ENCODE measurements around the gene CFDP1. TPM values are rescaled to one million over a fixed set of nuclear protein-coding genes. Genes with fewer than 3 reads are reported as not detected.

CFDP1 gene
- total and polyA plus RNA-seq, 11 donors, result 17.7 to 60.6 (median 25.3) TPM

DNA sequence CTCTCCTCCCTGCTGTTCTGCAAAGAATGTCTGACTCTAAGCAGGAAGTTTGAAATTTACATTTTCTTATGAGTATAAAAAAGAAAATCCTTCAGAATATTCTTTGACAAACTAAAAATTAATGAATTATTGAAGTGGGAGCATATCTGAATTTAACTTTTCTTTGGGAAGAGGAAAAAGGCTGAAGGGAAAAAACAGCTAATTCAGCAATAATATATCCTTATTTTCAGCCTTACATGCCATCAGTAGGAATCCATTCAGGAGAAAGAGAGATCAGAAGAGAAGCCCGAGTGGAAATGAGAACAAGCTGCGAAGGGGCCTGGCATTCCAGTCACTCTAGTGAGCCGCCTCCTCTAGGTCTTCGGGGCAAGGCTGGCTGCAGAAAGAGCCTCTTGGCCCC, 140.1 kb downstream of the CFDP1 start:
- WGBS, 4 donors, result 87 to 94% (median 90%) methylated on average over 4 of the region's 4 CpGs
- DNase-seq (no peak), ATAC-seq (no peak)
- H3K27me3 ChIP-seq, result no peaks in the 10 kb centered on the region
- H3K27ac ChIP-seq, result no peak overlapping the region
- no peak overlapping the region for H3K4me3 ChIP-seq
- H3K9me3 ChIP-seq, result no peaks in the 10 kb centered on the region
- TF ChIP-seq, protein P1, sequence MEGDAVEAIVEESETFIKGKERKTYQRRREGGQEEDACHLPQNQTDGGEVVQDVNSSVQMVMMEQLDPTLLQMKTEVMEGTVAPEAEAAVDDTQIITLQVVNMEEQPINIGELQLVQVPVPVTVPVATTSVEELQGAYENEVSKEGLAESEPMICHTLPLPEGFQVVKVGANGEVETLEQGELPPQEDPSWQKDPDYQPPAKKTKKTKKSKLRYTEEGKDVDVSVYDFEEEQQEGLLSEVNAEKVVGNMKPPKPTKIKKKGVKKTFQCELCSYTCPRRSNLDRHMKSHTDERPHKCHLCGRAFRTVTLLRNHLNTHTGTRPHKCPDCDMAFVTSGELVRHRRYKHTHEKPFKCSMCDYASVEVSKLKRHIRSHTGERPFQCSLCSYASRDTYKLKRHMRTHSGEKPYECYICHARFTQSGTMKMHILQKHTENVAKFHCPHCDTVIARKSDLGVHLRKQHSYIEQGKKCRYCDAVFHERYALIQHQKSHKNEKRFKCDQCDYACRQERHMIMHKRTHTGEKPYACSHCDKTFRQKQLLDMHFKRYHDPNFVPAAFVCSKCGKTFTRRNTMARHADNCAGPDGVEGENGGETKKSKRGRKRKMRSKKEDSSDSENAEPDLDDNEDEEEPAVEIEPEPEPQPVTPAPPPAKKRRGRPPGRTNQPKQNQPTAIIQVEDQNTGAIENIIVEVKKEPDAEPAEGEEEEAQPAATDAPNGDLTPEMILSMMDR (IDR thresholded peaks at IDR 0.05), result no peak
- TF ChIP-seq POLR2A (IDR thresholded peaks at IDR 0.05), result no peak
- peaks cover 4 to 42% (median 26%) of the 10 kb centered on the region in 12 donors for H3K4me1 ChIP-seq
- intact Hi-C loops (cut with DNase I), result no loop called here
- H3K36me3 ChIP-seq, result peaks cover 0 to 59% (median 27%) of the 10 kb centered on the region in 9 donors

DNA sequence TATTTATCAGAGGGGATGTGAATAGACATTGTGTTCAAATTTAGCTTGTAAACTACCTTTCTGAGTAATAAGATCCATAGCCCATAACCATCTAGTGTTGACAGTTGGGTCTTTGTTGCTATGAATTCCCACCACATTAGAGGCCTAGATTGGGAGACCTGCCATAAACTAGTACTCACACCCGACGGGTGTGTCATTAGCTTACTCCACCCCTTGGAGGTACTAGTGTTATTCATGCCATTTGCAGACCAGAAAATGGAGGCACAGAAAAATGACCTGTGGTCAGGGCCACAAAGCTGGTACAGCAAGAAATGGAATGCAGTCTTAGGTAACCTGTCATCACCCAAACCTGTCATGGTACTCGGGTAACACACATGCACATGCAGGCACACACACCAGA, 140.6 kb downstream of the CFDP1 start:
- H3K27ac ChIP-seq, result no peak overlapping the region
- WGBS, 4 donors, result 61 to 82% (median 69%) methylated on average over 3 of the region's 3 CpGs
- TF ChIP-seq POLR2A (IDR thresholded peaks at IDR 0.05), result no peak
- TF ChIP-seq, protein P1 (IDR thresholded peaks at IDR 0.05), result no peak
- H3K4me3 ChIP-seq, result no peak overlapping the region
- no peaks in the 10 kb centered on the region for H3K9me3 ChIP-seq
- peaks cover 4 to 46% (median 26%) of the 10 kb centered on the region in 12 donors for H3K4me1 ChIP-seq
- H3K36me3 ChIP-seq, result peaks cover 0 to 54% (median 27%) of the 10 kb centered on the region in 9 donors
- intact Hi-C loops (cut with DNase I), result no loop called here
- no peaks in the 10 kb centered on the region for H3K27me3 ChIP-seq
- ATAC-seq (no peak), DNase-seq (no peak)

DNA sequence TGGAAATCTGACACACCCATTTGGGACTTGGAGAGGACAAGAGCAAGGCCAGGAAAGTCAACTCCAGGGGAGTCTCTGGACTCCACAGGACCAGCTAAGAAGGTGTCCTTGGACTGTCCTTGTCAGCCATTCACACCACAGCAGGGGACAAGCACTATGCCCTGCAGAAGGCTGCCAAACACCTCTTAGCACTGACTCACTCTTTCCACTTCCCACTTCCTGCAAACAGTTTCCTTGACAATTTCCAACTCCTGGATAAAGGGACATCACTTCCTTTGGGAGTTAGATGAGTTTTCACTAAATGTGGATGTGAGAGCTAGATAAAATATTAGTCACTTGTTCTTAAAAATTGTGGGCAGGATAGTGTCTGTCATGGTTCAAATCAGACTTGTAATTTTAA, 144.1 kb downstream of the CFDP1 start:
- TF ChIP-seq, protein P1 (IDR thresholded peaks at IDR 0.05), result no peak
- TF ChIP-seq POLR2A (IDR thresholded peaks at IDR 0.05), result no peak
- Histone ChIP-seq H3K4me1 (peaks cover 0 to 29% (median 19%) of the 10 kb centered on the region in 12 donors), H3K4me3 (no peak overlapping the region), H3K36me3 (peaks cover 0 to 41% (median 27%) of the 10 kb centered on the region in 9 donors), H3K27me3 (no peaks in the 10 kb centered on the region), H3K9me3 (no peaks in the 10 kb centered on the region), H3K27ac (peak overlapping the region in 10 of 12 donors; percentile 30 to 77 (median 54))
- peak; percentile 69 to 95 (median 88) for ATAC-seq
- DNase-seq, result peak in 3 of 5 donors; percentile 51 to 63 (median 57)
- intact Hi-C loops (cut with DNase I), result no loop called here

DNA sequence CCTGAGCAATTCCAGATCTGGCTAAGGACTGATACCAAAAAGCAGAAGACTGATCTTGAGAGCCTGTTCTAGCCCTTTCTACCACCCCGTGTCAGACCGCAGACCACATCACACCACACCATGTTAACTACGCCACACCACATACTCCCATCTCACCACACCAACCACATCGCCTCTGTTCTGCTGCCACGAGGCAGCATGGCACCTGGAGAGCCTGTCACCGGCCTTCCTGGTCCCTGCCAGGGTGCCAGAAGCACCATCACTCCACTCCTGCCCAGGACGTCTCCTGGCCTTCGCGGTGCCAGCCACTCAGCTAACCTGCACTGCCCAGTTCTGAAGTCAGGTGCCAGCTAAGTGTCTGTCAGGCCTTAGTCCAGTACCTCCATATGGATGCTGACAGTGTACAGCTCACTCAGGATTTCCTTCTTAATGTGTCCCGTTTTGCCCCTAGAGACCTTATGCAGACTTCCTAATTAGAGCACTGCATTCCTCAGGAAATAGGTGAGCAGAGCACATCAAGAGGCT, 144.6 kb downstream of the CFDP1 start:
- WGBS, 4 donors, result 51 to 60% (median 59%) methylated on average over 10 of the region's 10 CpGs
- intact Hi-C loops (cut with DNase I), result no loop called here
- no peaks in the 10 kb centered on the region for H3K9me3 ChIP-seq

More for the DNA sequence above, 144.6 kb downstream of the CFDP1 start:
- Histone ChIP-seq H3K27me3 (no peaks in the 10 kb centered on the region), H3K4me1 (peaks cover 0 to 29% (median 19%) of the 10 kb centered on the region in 12 donors), H3K4me3 (no peak overlapping the region), H3K27ac (peak overlapping the region in 11 of 12 donors; percentile 30 to 77 (median 54)), H3K36me3 (peaks cover 0 to 36% (median 24%) of the 10 kb centered on the region in 9 donors)
- ATAC-seq, result peak; percentile 28 to 71 (median 48)
- DNase-seq, result peak in 1 of 5 donors; percentile 35
- TF ChIP-seq, protein P1 (IDR thresholded peaks at IDR 0.05), result no peak
- no peak for TF ChIP-seq POLR2A (IDR thresholded peaks at IDR 0.05)

Measured in heart left ventricle (tissue), 16 donors.